ENCODE measurements around the gene SH3GL3. TPM values are rescaled to one million over a fixed set of nuclear protein-coding genes. Genes with fewer than 3 reads are reported as not detected.

Gene SH3GL3
- total RNA-seq, 1 donor from 2014 or later, result 186 TPM

- DNase-seq, result no peak
Measured at GRCh38 chr15:83462953-83463433, 15.9 kb downstream of the SH3GL3 start.

GRCh38 chr15:83470887-83471286, 23.7 kb downstream of the SH3GL3 start:
- DNase-seq, result no peak

GRCh38 chr15:83471307-83471866, 24.2 kb downstream of the SH3GL3 start:
- no peak for DNase-seq

- DNase-seq, result no peak
Measured at GRCh38 chr15:83472151-83472550, 25.0 kb downstream of the SH3GL3 start.

GRCh38 chr15:83472797-83473196, 25.7 kb downstream of the SH3GL3 start:
- no peak for DNase-seq

- DNase-seq, result no peak
Measured at GRCh38 chr15:83474578-83474977, 27.4 kb downstream of the SH3GL3 start.

- DNase-seq, result no peak
Measured at GRCh38 chr15:83475551-83475950, 28.4 kb downstream of the SH3GL3 start.

GRCh38 chr15:83476066-83476465, 28.9 kb downstream of the SH3GL3 start:
- no peak for DNase-seq

GRCh38 chr15:83476708-83477107, 29.6 kb downstream of the SH3GL3 start:
- no peak for DNase-seq

GRCh38 chr15:83477172-83477807, 30.1 kb downstream of the SH3GL3 start:
- no peak for DNase-seq

GRCh38 chr15:83477808-83478537, 30.8 kb downstream of the SH3GL3 start:
- DNase-seq, result no peak

- DNase-seq, result no peak
Measured at GRCh38 chr15:83483612-83484011, 36.5 kb downstream of the SH3GL3 start.

GRCh38 chr15:83484636-83485035, 37.5 kb downstream of the SH3GL3 start:
- DNase-seq, result no peak

- DNase-seq, result no peak
Measured at GRCh38 chr15:83486363-83486762, 39.2 kb downstream of the SH3GL3 start.

- DNase-seq, result no peak
Measured at GRCh38 chr15:83487519-83487918, 40.4 kb downstream of the SH3GL3 start.

GRCh38 chr15:83489690-83490089, 42.5 kb downstream of the SH3GL3 start:
- no peak for DNase-seq

GRCh38 chr15:83491486-83491885, 44.3 kb downstream of the SH3GL3 start:
- no peak for DNase-seq

- no peak for DNase-seq
Measured at GRCh38 chr15:83496766-83497165, 49.6 kb downstream of the SH3GL3 start.

- no peak for DNase-seq
Measured at GRCh38 chr15:83498374-83498773, 51.2 kb downstream of the SH3GL3 start.

GRCh38 chr15:83498801-83499200, 51.7 kb downstream of the SH3GL3 start:
- DNase-seq, result no peak

- no peak for DNase-seq
Measured at GRCh38 chr15:83499476-83499875, 52.3 kb downstream of the SH3GL3 start.

GRCh38 chr15:83503595-83504364, 56.6 kb downstream of the SH3GL3 start:
- DNase-seq, result no peak

GRCh38 chr15:83504365-83504764, 57.2 kb downstream of the SH3GL3 start:
- DNase-seq, result no peak
